Superior temporal gyrus (tissue), 1 donor: ENCODE data around the gene ARFGEF3.
A peak's percentile ranks its signal among the peaks of the same experiment; 100 is the strongest.
"Not testable (repeated sequence)": the region's sequence is repeated elsewhere in the genome, so short reads cannot be mapped to it uniquely, and the experiment has no call there.

Source experiments
- DNase-seq: peaks from one replicate; pipeline ENCODE4 v3.0.0-alpha.2; 2016; ENCODE audit errors: extremely low spot score

The ARFGEF3 gene

DNA sequence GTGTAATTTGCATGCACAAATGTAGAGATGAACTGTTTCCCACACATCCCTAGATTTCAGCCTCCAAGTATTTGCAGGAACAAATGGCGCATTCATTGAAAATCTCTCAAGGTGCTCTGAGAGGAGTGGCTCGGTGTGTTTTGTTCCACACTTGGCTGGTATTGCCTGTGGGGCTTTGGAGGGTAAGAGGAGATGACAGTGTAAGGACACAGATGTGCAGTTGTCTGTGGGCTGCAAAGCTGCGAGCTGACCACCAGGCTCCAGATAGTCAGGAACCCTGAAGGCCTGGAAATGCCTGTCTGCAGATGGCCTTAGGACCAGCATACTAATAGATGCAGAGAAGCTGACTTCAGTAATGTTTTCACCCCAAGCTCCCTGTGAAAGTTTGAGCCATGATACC is 114.2 kb downstream of the ARFGEF3 start:
- no peak for DNase-seq

DNA sequence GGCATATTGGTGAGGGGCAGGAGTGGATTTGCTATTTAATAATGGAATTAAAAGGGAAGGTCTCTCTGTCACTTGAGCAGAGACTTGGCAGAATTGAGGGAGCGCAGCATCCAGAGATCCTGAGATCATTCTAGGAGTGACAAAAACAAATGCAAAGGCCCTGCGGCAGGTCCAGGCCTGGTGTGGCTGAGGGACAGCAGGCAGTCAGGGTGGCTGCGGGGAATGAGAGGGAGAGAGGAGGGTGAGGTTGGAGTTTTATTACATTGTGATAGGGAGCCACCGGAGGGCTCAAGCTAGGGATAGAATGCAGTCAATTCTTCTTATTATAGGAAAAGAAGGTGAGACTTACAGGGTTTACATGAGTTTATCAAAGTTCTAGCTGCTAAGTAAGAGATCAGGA is 116.1 kb downstream of the ARFGEF3 start:
- no peak for DNase-seq

DNA sequence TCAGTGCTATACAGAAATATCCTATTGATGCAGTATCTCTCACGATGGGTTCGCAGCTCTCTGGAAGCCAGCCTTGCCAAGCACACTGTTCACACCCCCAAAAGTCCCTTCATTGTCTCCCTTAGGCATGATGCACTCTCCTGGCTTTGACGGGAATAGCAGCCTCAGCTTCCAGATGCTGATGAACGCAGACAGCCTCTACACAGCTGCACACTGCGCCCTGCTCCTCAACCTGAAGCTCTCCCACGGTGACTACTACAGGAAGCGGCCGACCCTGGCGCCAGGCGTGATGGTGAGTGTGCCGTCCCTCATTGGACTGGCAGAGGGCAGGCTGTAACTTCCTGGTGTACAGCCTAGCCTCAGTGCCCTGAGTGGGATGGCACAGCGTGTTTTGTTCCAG is 116.6 kb downstream of the ARFGEF3 start:
- peak; percentile 90 for DNase-seq

GRCh38 chr6:138285800-138286199 is 124.1 kb downstream of the ARFGEF3 start:
- no peak for DNase-seq

GRCh38 chr6:138286698-138287097 is 125.0 kb downstream of the ARFGEF3 start:
- DNase-seq, result no peak

GRCh38 chr6:138287144-138287955 is 125.6 kb downstream of the ARFGEF3 start:
- DNase-seq, result no peak

- DNase-seq, result not testable (repeated sequence)
Observed at GRCh38 chr6:138288428-138289085, 126.8 kb downstream of the ARFGEF3 start.

- DNase-seq, result no peak
Observed at GRCh38 chr6:138289739-138290138, 128.0 kb downstream of the ARFGEF3 start.

- DNase-seq, result no peak
Observed at GRCh38 chr6:138290423-138290962, 128.8 kb downstream of the ARFGEF3 start.

GRCh38 chr6:138291036-138291848 is 129.5 kb downstream of the ARFGEF3 start:
- no peak for DNase-seq

GRCh38 chr6:138291849-138292181 is 130.1 kb downstream of the ARFGEF3 start:
- DNase-seq, result no peak

DNA sequence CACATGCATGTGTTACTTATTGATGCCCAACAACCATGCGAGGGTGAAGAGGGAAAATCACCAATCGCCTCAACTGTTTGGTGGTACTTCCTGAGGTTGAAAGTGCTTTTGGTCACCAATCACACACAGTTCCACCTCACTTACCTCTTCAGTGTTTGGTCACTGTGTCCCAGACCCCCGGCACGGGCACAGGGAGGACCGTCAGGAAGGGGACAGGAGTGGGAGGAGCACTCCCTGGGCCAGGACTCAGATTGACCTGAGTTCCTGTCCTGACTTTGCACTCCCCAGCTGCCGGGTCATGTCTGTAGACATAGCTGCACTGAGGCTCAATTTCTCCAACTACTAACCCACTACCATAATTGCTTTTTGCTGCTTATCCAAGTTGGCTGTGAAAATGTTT is 130.7 kb downstream of the ARFGEF3 start:
- DNase-seq, result no peak

DNA sequence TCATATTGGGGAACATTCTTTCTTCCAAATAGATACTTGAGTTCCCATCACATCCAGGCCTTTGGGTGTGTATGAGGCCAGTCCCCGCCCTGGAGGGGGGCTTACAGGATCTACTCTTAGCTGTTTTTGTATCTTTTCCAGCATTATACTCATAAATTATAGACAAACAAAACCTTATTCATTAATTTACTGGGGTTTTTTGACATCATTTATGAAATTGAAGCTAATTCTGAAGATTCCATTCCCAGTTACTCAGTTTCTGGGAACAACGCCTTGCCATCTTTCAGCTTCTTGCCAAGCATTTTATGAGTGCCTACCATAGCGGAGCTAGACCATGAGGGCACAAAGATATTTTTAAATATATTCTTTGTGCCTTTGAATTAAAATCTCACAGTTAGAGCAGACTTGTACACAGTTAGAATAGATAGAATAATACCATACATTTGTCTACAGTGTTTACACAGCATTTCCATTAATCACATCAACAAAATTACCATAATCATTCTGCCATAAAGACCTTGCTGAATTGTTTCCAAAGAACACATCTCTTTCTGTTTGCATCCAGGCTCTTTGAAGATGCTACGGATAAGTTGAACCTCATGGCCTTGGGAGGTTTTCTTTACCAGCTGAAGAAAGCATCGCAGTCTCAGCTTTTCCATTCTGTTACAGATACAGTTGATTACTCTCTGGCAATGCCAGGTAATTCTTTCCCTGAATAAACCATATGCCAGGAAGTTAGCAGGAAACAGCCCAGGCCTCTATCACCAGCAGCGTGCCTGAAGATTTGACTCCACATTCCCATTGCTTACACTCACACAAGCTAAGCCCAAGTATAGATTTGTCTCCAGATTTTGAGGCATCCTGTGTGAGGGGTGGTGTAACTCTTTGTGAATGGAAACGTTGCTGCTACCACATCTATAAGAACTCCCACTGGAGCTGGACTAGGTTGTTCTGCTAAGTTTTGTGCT is 132.0 kb downstream of the ARFGEF3 start:
- DNase-seq, result no peak

DNA sequence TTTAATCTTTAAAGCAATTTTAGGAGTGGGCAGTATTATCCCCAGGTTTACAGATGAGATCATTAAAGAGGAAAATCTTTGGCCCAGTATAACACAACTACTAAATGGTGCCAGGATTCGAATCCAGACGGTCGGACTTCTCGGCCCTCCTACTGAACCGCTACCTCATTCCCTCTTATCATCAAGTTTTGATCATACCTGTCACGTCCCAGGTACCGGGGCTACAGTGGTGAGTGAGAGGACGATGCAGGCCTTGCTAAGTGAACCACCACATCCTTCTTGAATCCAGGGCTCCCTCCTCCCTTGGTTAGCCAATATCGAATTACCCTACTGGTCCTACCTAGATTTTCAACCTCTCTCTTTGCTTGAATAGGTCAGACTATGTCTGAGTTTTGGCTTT is 134.6 kb downstream of the ARFGEF3 start:
- no peak for DNase-seq

DNA sequence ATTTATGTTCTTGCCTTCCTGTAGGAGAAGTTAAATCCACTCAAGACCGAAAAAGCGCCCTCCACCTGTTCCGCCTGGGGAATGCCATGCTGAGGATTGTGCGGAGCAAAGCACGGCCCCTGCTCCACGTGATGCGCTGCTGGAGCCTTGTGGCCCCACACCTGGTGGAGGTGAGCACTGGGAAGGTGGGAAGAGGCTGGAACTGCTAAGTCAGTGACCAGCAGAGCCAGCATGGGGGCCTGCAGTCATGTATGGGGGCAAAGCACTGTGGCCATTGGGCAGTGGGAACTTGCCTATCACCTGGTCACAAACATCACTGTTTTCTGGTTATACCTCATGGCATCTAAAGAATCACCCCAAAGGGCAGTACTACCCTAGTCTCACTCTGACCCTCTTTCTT is 135.0 kb downstream of the ARFGEF3 start:
- no peak for DNase-seq

DNA sequence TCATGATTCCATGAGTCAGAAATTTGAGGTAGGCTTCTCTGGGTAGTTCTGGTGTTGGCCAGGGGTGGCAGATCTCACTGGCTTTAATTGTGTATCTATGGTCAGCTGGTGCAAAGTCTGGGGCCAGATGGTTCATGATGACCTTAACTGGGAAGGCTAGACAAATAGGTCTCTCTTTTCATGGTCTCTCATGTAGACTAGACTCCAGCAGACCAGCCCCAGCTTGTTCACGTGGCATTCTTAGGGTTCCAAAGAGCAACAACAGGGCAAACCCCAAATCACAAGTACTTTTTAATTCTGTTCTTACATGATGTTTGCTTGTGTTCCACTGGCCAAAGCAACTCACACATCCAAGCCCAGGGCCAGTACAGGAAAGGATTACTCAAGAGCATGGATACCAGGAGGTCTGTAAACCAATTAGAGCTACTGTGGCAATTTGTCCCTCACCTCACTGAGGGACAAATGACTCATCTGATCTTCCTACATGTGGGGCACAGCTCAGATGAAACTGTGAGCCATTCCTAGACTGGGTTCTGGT is 136.1 kb downstream of the ARFGEF3 start:
- DNase-seq, result no peak

- no peak for DNase-seq
Observed at GRCh38 chr6:138300469-138300868, 138.7 kb downstream of the ARFGEF3 start.

DNA sequence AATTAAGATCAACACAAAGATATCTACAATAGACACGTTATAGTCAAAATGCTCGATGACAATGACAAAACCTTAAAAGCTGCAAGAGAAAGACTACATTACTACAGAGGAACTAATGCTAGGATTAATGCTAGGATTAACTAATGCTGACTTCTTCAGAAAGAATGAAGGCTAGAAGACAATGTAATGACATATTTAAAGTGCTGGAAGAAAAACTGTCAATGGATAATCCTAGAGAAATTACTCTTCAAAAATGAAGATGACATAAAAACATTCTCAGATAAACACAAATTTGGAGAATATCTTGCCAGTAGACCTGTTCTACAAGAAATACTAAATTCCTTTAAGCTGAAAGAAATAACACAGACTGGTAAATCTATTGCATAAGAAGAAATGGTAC is 140.8 kb downstream of the ARFGEF3 start:
- DNase-seq, result no peak

GRCh38 chr6:138307352-138307751 is 145.6 kb downstream of the ARFGEF3 start:
- DNase-seq, result no peak

GRCh38 chr6:138307816-138308730 is 146.3 kb downstream of the ARFGEF3 start:
- peak; percentile 63 for DNase-seq
